Activated CD8-positive, alpha-beta T cell treated with anti-CD3 and anti-CD28 coated beads for 36 hours (primary cell): ENCODE results near the gene RETN. TPM values are rescaled to one million over a fixed set of nuclear protein-coding genes. Genes with fewer than 3 reads are reported as not detected.

Source experiments
- ATAC-seq: fragments of 200-7000 bp; cut with Tn5 transposase; one replicate; pipeline ENCODE4 v1.10.0; 2021; ENCODE audit warnings: mild to moderate bottlenecking, moderate library complexity
- CTCF ChIA-PET: fragments of 350-600 bp; sonication (Branson Sonifier 250); formaldehyde crosslinking; loops from one replicate; lab custom pipeline; 2021; ENCODE audit warnings: antibody characterized with exemption; lab: Charles Lee
- POLR2A ChIA-PET: fragments of 350-600 bp; sonication (Branson Sonifier 250); formaldehyde crosslinking; loops from one replicate; lab custom pipeline; 2021; ENCODE audit warnings: antibody characterized with exemption; lab: Charles Lee
- DNase-seq: peaks from one replicate; pipeline ENCODE4 v3.0.0-alpha.2; 2020
- H3K27ac Mint-ChIP-seq: one replicate; pipeline ENCODE4 v1.8.0; 2021; ENCODE audit warnings: mild to moderate bottlenecking, mixed read lengths
- H3K27me3 Mint-ChIP-seq: one replicate; pipeline ENCODE4 v1.8.0; 2021; ENCODE audit warnings: mixed read lengths
- H3K36me3 Mint-ChIP-seq: one replicate; pipeline ENCODE4 v1.8.0; 2021; ENCODE audit warnings: low read depth, mixed read lengths
- H3K4me1 Mint-ChIP-seq: one replicate; pipeline ENCODE4 v1.8.0; 2021; ENCODE audit warnings: low read depth, mixed read lengths
- H3K4me3 Mint-ChIP-seq: one replicate; pipeline ENCODE4 v1.8.0; 2021; ENCODE audit warnings: mild to moderate bottlenecking, moderate library complexity, mixed read lengths
- H3K9me3 Mint-ChIP-seq: one replicate; pipeline ENCODE4 v1.8.0; 2021; ENCODE audit warnings: mixed read lengths
- CTCF ChIP-seq: fragments of 200-600 bp; IDR thresholded peaks from one replicate; pipeline ENCODE4 v1.8.0; 2022; ENCODE audit warnings: antibody characterized with exemption, mild to moderate bottlenecking
- intact Hi-C: fragments of 100-400 bp; cut with micrococcal nuclease; formaldehyde crosslinking; loops from one replicate; pipeline ENCODE4 v1.10.0; 2022
- total RNA-seq, 2 experiments: library from RNA; stranded (reverse); gene quantifications; one replicate each; pipeline ENCODE4 v1.2.3, GENCODE V29; 2021

RETN gene
- total RNA-seq, 2 experiments from 2014 or later = not detected

DNA sequence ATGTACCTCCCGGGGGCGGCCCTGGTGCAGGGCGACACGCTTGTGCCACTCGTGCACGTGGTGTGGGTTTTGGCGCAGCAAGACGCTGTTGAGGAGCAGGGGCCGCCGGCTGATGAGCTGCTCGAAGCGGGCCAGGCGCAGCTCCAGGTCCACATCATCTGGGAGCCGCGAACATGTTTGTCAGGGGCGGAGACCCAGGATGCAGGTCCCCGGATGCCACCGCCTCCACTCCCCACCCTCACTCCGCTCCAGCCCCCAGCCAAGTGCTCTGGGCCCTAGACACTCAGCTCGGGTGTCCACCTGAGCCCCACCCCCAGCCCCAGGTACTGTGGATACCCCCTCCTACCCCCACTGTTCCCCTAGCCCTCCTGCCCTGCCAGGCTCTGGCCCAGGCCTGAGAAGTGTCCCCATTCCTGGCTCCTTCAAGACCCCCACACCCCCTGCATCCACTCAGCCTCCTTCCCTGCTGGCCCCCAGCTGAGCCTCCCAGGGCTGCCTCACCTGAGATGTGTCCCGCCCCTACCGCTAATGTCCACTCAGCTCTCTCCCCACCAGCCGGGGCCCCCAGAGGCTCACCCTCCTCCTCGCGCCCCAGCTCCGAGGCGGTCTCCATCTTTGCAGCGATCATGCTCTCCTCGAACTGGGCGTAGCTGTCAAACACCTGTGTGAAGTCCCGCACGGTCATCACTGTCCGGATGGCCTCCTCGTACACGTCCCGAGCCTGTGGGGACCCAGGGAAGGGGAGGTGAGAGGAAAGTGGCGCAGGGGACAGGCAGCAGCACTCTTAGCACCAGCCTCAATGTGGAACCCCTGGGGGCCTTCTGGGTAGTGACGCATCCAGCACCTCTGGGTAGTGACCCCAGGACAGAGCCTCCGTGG, 44.9 kb upstream of the RETN start:
- H3K27me3 Mint-ChIP-seq = no peaks in the 10 kb centered on the region
- POLR2A ChIA-PET = interaction anchor here (1.0 kb wide), 1 partner anchor 54 kb away, joined by 3 read pairs; no protein-coding TSS in a partner anchor
- intact Hi-C loops = no loop called here
- H3K4me3 Mint-ChIP-seq = no peak overlapping the region
- peaks cover 14% of the 10 kb centered on the region for H3K36me3 Mint-ChIP-seq
- ATAC-seq = no peak
- no peak overlapping the region for H3K27ac Mint-ChIP-seq
- DNase-seq = no peak
- no peak for TF ChIP-seq CTCF
- no peaks in the 10 kb centered on the region for H3K9me3 Mint-ChIP-seq
- CTCF ChIA-PET = interaction anchor here (0.6 to 1.8 kb wide), 2 partner anchors 57 to 246 kb away, joined by 3 to 4 read pairs; partner anchors contain the start of gene TRAPPC5
- peaks cover 19% of the 10 kb centered on the region for H3K4me1 Mint-ChIP-seq

DNA sequence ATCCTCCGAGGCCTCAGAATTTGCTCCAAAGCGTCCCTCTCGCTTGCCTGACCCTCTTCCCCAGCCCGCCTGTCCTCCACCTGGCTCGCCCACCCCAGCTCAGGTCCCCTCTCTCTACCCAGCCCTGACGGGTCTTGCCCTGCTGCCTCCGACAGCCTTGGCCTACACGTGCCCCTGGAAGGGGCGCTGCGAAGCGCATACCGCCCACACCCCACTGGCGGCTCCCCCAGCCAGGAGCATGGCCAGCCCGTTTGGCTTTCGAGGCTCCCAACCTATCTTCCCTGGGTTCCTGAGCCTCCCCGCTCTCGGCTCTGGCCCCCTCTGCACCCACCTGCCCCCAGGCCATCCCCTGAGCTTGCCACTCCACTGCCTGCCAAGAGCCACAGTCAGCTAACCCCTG, 44.0 kb upstream of the RETN start:
- intact Hi-C loops = no loop called here
- Mint-ChIP-seq H3K4me3 (no peak overlapping the region), H3K36me3 (peaks cover 15% of the 10 kb centered on the region), H3K9me3 (no peaks in the 10 kb centered on the region), H3K27ac (no peak overlapping the region), H3K27me3 (no peaks in the 10 kb centered on the region), H3K4me1 (peaks cover 21% of the 10 kb centered on the region)
- DNase-seq = no peak
- TF ChIP-seq CTCF = no peak
- ATAC-seq = no peak
- ChIA-PET POLR2A (no interaction called here), CTCF (interaction anchor here (1.8 kb wide), 1 partner anchor 56 kb away, joined by 4 read pairs; the partner anchor contains the start of gene TRAPPC5)

DNA sequence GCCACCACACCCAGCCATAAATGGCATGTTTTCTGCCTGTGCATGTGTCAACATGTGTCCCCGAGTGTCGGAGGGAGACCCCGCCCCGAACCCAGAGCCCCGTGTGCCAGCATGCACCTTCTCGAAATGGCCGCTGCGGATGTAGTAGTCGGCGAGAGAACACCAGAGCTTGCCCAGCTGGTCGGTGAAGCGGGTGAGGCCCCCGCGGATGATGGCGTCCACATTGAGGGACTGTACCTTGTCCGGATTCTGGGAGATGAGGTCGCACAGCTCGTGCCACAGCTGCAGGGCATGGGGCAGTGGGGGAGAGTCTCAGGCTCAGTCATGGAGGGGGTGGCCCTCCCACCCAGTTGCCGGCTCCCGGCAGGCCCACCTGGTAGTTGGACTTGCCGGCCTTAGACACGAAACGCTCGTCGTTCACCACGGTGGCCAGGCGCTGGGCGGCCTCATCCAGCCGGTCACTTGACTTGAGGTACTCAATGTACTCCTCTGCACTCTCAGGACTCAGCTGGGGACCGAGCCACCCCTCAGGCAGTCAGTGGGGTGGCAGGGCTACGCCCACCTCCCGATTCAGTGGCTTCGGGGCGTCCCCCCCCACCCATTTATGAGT, 43.0 kb upstream of the RETN start:
- no peaks in the 10 kb centered on the region for H3K9me3 Mint-ChIP-seq
- no peak for DNase-seq
- H3K4me1 Mint-ChIP-seq = peaks cover 29% of the 10 kb centered on the region
- H3K27me3 Mint-ChIP-seq = no peaks in the 10 kb centered on the region
- TF ChIP-seq CTCF = no peak
- no peak overlapping the region for H3K27ac Mint-ChIP-seq
- CTCF ChIA-PET = interaction anchor here (1.5 kb wide), 1 partner anchor 58 kb away, joined by 5 read pairs; no protein-coding TSS in a partner anchor
- no peak overlapping the region for H3K4me3 Mint-ChIP-seq
- peaks cover 13% of the 10 kb centered on the region for H3K36me3 Mint-ChIP-seq
- intact Hi-C loops = no loop called here
- POLR2A ChIA-PET = interaction anchor here (0.6 to 1.5 kb wide), 3 partner anchors 17 to 156 kb away, joined by 3 read pairs; no protein-coding TSS in a partner anchor
- ATAC-seq = no peak

DNA sequence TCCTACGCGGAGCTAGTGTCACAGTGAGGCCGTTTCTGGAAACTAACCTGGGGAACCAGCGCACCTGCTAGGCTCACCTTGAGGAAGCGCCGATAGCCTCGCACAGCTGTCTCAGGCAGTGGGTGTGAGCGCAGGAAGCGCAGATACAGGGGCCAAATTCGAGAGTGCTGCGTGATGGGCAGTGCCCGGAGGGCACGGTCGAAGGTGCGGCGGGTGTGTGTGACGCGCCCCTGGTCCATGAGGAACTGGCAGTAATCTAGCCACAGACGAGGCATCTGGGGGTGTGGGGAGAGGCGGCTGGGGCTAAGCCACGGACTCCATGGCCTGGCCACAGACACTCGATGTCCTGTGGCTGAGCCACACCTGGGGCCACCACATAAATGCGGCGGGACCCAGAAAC, 41.7 kb upstream of the RETN start:
- no peak for DNase-seq
- H3K4me1 Mint-ChIP-seq = peaks cover 31% of the 10 kb centered on the region
- peaks cover 13% of the 10 kb centered on the region for H3K36me3 Mint-ChIP-seq
- ChIA-PET CTCF (interaction anchor here (0.7 to 1.5 kb wide), 2 partner anchors 53 to 59 kb away, joined by 3 to 5 read pairs; partner anchors contain the start of gene TRAPPC5), POLR2A (interaction anchor here (0.6 to 0.8 kb wide), 2 partner anchors 10 to 105 kb away, joined by 3 read pairs; partner anchors contain the start of gene MCOLN1)
- no peaks in the 10 kb centered on the region for H3K9me3 Mint-ChIP-seq
- ATAC-seq = no peak
- H3K27ac Mint-ChIP-seq = no peak overlapping the region
- H3K4me3 Mint-ChIP-seq = peak overlapping the region; percentile 83
- no peaks in the 10 kb centered on the region for H3K27me3 Mint-ChIP-seq
- intact Hi-C loops = no loop called here
- no peak for TF ChIP-seq CTCF
